GM12878 (cell line): ENCODE results near the gene MDFIC. TPM values are rescaled to one million over a fixed set of nuclear protein-coding genes. Genes with fewer than 3 reads are reported as not detected.

ENCODE experiments used
- ATAC-seq: fragments of 200-7000 bp; cut with Tn5 transposase; 3 replicates; pipeline ENCODE4 v1.9.1; 2020; ENCODE audit warnings: mild to moderate bottlenecking, moderate library complexity
- BruUV-seq: library from RNA; stranded (reverse); fragments of 400-500 nt; replicated peaks from 2 replicates; lab custom pipeline; 2021; lab: Mats Ljungman, UMichigan
- CTCF ChIA-PET: fragments of 300-600 bp; sonication (Branson Sonifier 250); formaldehyde crosslinking; extraction: SDS; loops from one replicate; lab custom pipeline; 2021; ENCODE audit warnings: inconsistent platforms; lab: Yijun Ruan, JAX
- POLR2A ChIA-PET: fragments of 350-600 bp; formaldehyde crosslinking; extraction: SDS; loops from one replicate; lab custom pipeline; 2021; ENCODE audit warnings: inconsistent platforms; lab: Charles Lee
- RAD21 ChIA-PET: fragments of 300-600 bp; sonication (Branson Sonifier 250); formaldehyde crosslinking; loops from one replicate; lab custom pipeline; 2023; ENCODE audit warnings: antibody characterized with exemption; ENCODE audit not compliant: unreplicated experiment; lab: Charles Lee
- SMC1A ChIA-PET: fragments of 300-600 bp; sonication (Branson Sonifier 250); formaldehyde crosslinking; loops from one replicate; lab custom pipeline; 2023; ENCODE audit not compliant: unreplicated experiment, uncharacterized antibody; lab: Charles Lee
- DNase-seq: peaks from one replicate; pipeline ENCODE4 v3.0.0-alpha.2; 2011; ENCODE audit warnings: low read depth, low spot score
- FAIRE-seq: peaks from 3 replicates; lab custom pipeline; 2011; peaks lifted over from hg19 to GRCh38; lab: Jason Lieb, UNC
- H2AFZ ChIP-seq: 2 replicates; pipeline ENCODE4 v1.6.0; 2011; ENCODE audit warnings: low read depth, low read length, control low read depth; ENCODE audit not compliant: control insufficient read depth
- H3K27ac ChIP-seq: 2 replicates; pipeline ENCODE4 v1.5.1; 2011; ENCODE audit warnings: control low read depth; ENCODE audit not compliant: control insufficient read depth, insufficient read depth
- H3K27me3 ChIP-seq, 2 experiments: replicated peaks in 1 of 2; 2 replicates each; pipeline versions ENCODE4 v1.6.0 to v1.6.1; 2011; ENCODE audit warnings: low read length in 1 of 2; ENCODE audit not compliant: control insufficient read depth in 2 of 2, insufficient read depth in 2 of 2
- H3K36me3 ChIP-seq, 2 experiments: 2 replicates each; pipeline ENCODE4 v1.5.1; 2011; ENCODE audit warnings: low read length in 1 of 2; ENCODE audit not compliant: control insufficient read depth in 2 of 2, insufficient read depth in 2 of 2
- H3K4me1 ChIP-seq: 2 replicates; pipeline ENCODE4 v1.6.1; 2011; ENCODE audit warnings: mild to moderate bottlenecking, low read length, moderate library complexity, mixed read lengths; ENCODE audit not compliant: control insufficient read depth, insufficient read depth
- H3K4me2 ChIP-seq: 2 replicates; pipeline ENCODE4 v1.6.0; 2011; ENCODE audit warnings: control low read depth; ENCODE audit not compliant: control insufficient read depth, insufficient read depth
- H3K4me3 ChIP-seq: fragments of 200-600 bp; sonication (generic); 2 replicates; pipeline ENCODE4 v1.5.1; 2016
- H3K79me2 ChIP-seq: 2 replicates; pipeline ENCODE4 v1.6.0; 2011; ENCODE audit warnings: low read length; ENCODE audit not compliant: control insufficient read depth, insufficient read depth
- H3K9ac ChIP-seq: 2 replicates; pipeline ENCODE4 v1.8.0; 2011; ENCODE audit warnings: low read length, control low read depth, mixed read lengths; ENCODE audit not compliant: control insufficient read depth, insufficient read depth
- H3K9me3 ChIP-seq: replicated peaks from 3 replicates; pipeline ENCODE4 v1.5.1; 2011; ENCODE audit warnings: mild to moderate bottlenecking, low read length; ENCODE audit not compliant: control insufficient read depth, insufficient read depth
- H4K20me1 ChIP-seq: 2 replicates; pipeline ENCODE4 v1.6.0; 2011; ENCODE audit not compliant: control insufficient read depth, insufficient read depth
- EP300 ChIP-seq, 2 experiments: fragments of 150-350 bp in 1 of 2; IDR thresholded peaks; 2 replicates each; pipeline ENCODE4 v1.6.1; 2011 to 2012; ENCODE audit warnings: low read depth in 2 of 2, low read length in 2 of 2, borderline replicate concordance in 1 of 2, improper control_type of control experiment in 1 of 2, inconsistent platforms in 1 of 2; ENCODE audit not compliant: control insufficient read depth in 1 of 2
- IKZF1 ChIP-seq: fragments of 450-650 bp; conservative IDR thresholded peaks from 2 replicates; pipeline ENCODE4 v1.6.1; 2017; ENCODE audit warnings: antibody characterized with exemption, mild to moderate bottlenecking
- JUNB ChIP-seq: IDR thresholded peaks from 2 replicates; pipeline ENCODE4 v1.6.1; 2016; ENCODE audit warnings: antibody characterized with exemption, mild to moderate bottlenecking
- SREBF1 ChIP-seq: IDR thresholded peaks from 2 replicates; pipeline ENCODE4 v1.6.1; 2012; ENCODE audit warnings: mild to moderate bottlenecking, low read length
- SREBF2 ChIP-seq: IDR thresholded peaks from 2 replicates; pipeline ENCODE4 v1.6.1; 2012; ENCODE audit warnings: mild to moderate bottlenecking, low read length
- TCF12 ChIP-seq: IDR thresholded peaks from 2 replicates; pipeline ENCODE4 v1.6.1; 2011; ENCODE audit warnings: low read depth, mild to moderate bottlenecking, low read length
- ZBTB33 ChIP-seq: fragments of 450-650 bp; IDR thresholded peaks from 2 replicates; pipeline ENCODE4 v1.6.1; 2017; ENCODE audit warnings: mild to moderate bottlenecking
- WGBS: methylation state at CpG from one replicate; pipeline ENCODE4 v1.1.6; 2016; ENCODE audit warnings: low lambda C conversion rate; ENCODE audit not compliant: insufficient replicate concordance, insufficient coverage; ENCODE audit errors: missing lambda C conversion rate; 5-methylcytosine and 5-hydroxymethylcytosine counted together
- in situ Hi-C: fragments of 300-500 bp; cut with MboI; formaldehyde crosslinking; loops from 9 replicates; pipeline ENCODE4 v1.14.3; 2018; ENCODE audit warnings: mixed read lengths
- intact Hi-C: fragments of 100-400 bp; cut with micrococcal nuclease; formaldehyde crosslinking; loops from one replicate; pipeline ENCODE4 v1.14.2; 2022; ENCODE audit not compliant: unreplicated experiment
- polyA plus RNA-seq, 11 experiments: library from polyadenylated mRNA; depleted of rRNA in 4 of 11; unstranded in 6 of 11; stranded (reverse) in 5 of 11; fragments of >200 nt; fragmentation: Nextera tagmentation in 4 of 11; fragmentation: Illumina TruSeq in 1 of 11; extraction: Ambion mirVana in 4 of 11; extraction: Trizol in 1 of 11; gene quantifications; 1 replicate in 1 of 11; 2 replicates in 10 of 11; pipeline versions ENCODE4 v1.2.1 to v1.2.3, GENCODE V29; 2011 to 2016; ENCODE audit warnings: inconsistent platforms in 2 of 11, missing spikeins in 2 of 11, low read depth in 1 of 11
- total RNA-seq, 4 experiments: library from RNA; depleted of rRNA in 3 of 4; stranded (reverse); fragments of >200 nt in 3 of 4; fragmentation: Illumina TruSeq in 1 of 4; extraction: Trizol in 1 of 4; gene quantifications; 2 replicates each; pipeline versions ENCODE4 v1.2.1 to v1.2.3, GENCODE V29; 2013 to 2021
- TF ChIP-seq, protein P1 (sequence below): IDR thresholded peaks from 2 replicates; pipeline ENCODE4 v1.6.1; 2012; ENCODE audit warnings: low read depth, low read length, improper control_type of control experiment
- TF ChIP-seq, protein P2 (sequence below): fragments of 450-650 bp; IDR thresholded peaks from 2 replicates; pipeline ENCODE4 v1.6.1; 2016; ENCODE audit warnings: mild to moderate bottlenecking
- TF ChIP-seq, protein P3 (sequence below): fragments of 450-650 bp; formaldehyde crosslinking; IDR thresholded peaks from 2 replicates; pipeline ENCODE4 v1.4.0; 2022; ENCODE audit warnings: mild to moderate bottlenecking, moderate library complexity

Gene MDFIC
- total and polyA plus RNA-seq, 10 of the 15 experiments (the other 5 are each of a cell fraction or from before 2014, with no cell fraction given) = 7.3 to 58.4 (median 40.0) TPM

DNA sequence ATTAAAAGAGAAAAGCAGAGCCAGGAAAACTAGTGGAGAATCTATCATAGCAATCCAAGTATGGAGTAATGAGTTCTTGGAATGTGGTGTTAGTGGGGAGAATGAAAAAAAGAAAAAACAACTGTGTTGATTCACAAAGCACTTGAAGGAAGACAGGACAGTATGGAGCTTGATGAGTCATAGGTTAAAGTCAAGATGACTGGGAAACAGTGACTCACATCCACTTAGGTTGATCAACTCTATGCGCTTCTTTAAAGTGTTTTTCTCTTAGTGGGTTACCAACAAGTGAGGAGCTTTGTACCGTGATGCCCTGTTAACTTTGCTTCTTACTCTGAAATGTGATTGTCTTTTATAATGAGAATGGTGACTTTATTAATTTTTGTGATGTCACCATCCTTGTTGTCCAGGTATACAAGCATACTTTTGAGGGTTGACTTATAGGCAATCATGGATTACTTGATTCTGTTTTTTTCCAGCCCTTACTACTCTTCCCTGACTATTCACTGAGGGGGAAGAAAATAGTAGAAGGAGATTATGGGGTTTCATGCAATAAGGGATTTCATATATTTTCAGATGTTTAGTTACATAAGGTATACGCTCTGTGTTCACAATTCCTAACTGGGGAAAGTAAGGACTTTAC lies 32.1 kb upstream of the MDFIC start (continued):
- no peak for TF ChIP-seq EP300 (IDR thresholded peaks at IDR 0.05; ENCODE audit: borderline replicate concordance in 1 of 2, control insufficient read depth in 1 of 2, low read depth in 2 of 2, low read length in 2 of 2)

DNA sequence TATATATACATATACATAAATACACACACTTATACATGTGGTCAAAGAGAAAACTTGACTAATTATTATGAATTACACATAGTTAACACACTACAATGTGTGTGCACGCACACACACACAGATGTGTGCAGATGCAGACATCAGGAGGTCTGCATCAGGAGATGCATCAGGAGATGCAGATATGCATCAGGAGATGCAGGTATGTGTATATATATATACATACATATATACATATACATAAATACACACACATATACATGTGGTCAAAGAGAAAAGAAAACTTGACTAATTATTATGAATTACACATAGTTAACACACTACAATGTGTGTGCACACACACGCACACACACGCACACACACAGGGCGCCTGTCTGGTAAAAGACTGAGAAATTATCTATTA lies 31.3 kb upstream of the MDFIC start:
- Histone ChIP-seq H3K27ac (no peak overlapping the region), H3K4me2 (no peak overlapping the region), H3K9ac (no peak overlapping the region), H3K4me1 (no peaks in the 10 kb centered on the region), H2AFZ (no peak overlapping the region), H3K79me2 (no peaks in the 10 kb centered on the region), H3K4me3 (no peak overlapping the region), H3K36me3 (no peaks in the 10 kb centered on the region), H3K9me3 (no peaks in the 10 kb centered on the region), H3K27me3 (no peaks in the 10 kb centered on the region), H4K20me1 (no peaks in the 10 kb centered on the region)
- intact Hi-C loops (no loop called here), in situ Hi-C loops (no loop called here)
- CTCF ChIA-PET = interaction anchor here (1.6 kb wide), 1 partner anchor 9 kb away, joined by 5 read pairs; no protein-coding TSS in a partner anchor
- FAIRE-seq (no peak), ATAC-seq (no peak), DNase-seq (no peak)
- TF ChIP-seq SREBF1 (no peak), ZBTB33 (no peak), IKZF1 (no peak), TCF12 (no peak), JUNB (no peak), SREBF2 (no peak)
- TF ChIP-seq, protein P1, sequence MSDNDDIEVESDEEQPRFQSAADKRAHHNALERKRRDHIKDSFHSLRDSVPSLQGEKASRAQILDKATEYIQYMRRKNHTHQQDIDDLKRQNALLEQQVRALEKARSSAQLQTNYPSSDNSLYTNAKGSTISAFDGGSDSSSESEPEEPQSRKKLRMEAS = no peak
- TF ChIP-seq, protein P2, sequence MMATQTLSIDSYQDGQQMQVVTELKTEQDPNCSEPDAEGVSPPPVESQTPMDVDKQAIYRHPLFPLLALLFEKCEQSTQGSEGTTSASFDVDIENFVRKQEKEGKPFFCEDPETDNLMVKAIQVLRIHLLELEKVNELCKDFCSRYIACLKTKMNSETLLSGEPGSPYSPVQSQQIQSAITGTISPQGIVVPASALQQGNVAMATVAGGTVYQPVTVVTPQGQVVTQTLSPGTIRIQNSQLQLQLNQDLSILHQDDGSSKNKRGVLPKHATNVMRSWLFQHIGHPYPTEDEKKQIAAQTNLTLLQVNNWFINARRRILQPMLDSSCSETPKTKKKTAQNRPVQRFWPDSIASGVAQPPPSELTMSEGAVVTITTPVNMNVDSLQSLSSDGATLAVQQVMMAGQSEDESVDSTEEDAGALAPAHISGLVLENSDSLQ = no peak
- TF ChIP-seq, protein P3, sequence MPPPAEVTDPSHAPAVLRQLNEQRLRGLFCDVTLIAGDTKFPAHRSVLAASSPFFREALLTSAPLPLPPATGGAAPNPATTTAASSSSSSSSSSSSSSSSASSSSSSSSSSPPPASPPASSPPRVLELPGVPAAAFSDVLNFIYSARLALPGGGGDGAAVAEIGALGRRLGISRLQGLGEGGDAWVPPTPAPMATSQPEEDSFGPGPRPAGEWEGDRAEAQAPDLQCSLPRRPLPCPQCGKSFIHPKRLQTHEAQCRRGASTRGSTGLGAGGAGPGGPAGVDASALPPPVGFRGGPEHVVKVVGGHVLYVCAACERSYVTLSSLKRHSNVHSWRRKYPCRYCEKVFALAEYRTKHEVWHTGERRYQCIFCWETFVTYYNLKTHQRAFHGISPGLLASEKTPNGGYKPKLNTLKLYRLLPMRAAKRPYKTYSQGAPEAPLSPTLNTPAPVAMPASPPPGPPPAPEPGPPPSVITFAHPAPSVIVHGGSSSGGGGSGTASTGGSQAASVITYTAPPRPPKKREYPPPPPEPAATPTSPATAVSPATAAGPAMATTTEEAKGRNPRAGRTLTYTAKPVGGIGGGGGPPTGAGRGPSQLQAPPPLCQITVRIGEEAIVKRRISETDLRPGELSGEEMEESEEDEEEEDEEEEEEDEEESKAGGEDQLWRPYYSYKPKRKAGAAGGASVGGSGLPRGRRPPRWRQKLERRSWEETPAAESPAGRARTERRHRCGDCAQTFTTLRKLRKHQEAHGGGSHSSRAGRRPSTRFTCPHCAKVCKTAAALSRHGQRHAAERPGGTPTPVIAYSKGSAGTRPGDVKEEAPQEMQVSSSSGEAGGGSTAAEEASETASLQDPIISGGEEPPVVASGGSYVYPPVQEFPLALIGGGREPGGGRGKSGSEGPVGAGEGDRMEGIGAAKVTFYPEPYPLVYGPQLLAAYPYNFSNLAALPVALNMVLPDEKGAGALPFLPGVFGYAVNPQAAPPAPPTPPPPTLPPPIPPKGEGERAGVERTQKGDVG (CRISPR knock-in tag) = no peak
- WGBS = 97% methylated on average over 4 of the region's 4 CpGs
- no TSS peak for BruUV-seq
- POLR2A ChIA-PET = no interaction called here
- RAD21 ChIA-PET = no interaction called here
- SMC1A ChIA-PET = interaction anchor here (1.6 kb wide), 1 partner anchor 25 kb away, joined by 4 read pairs; no protein-coding TSS in a partner anchor
